NB4 (cell line): ENCODE results near the gene SGPP2.

Experiments used
- DNase-seq: peaks from one replicate; pipeline ENCODE4 v3.0.0; 2010; ENCODE audit warnings: low read depth
- H3K4me3 ChIP-seq: one replicate; pipeline ENCODE4 v1.5.1; 2011; ENCODE audit warnings: mild to moderate bottlenecking, low read depth, low read length, moderate library complexity
- MYC ChIP-seq: IDR thresholded peaks from 2 replicates; pipeline ENCODE4 v1.6.1; 2011; ENCODE audit warnings: low read depth, low read length
- POLR2A ChIP-seq: IDR thresholded peaks from 2 replicates; pipeline ENCODE4 v1.6.1; 2011; ENCODE audit warnings: mild to moderate bottlenecking; ENCODE audit not compliant: insufficient read length; ENCODE audit errors: extremely low read depth
- TF ChIP-seq, protein P1 (sequence below): IDR thresholded peaks from 2 replicates; pipeline ENCODE4 v1.6.1; 2011; ENCODE audit warnings: low read depth, low read length
- TF ChIP-seq, protein P2 (sequence below): IDR thresholded peaks from one replicate; pipeline ENCODE4 v1.5.1; 2012; ENCODE audit warnings: low read depth, low read length

The SGPP2 gene, protein sequence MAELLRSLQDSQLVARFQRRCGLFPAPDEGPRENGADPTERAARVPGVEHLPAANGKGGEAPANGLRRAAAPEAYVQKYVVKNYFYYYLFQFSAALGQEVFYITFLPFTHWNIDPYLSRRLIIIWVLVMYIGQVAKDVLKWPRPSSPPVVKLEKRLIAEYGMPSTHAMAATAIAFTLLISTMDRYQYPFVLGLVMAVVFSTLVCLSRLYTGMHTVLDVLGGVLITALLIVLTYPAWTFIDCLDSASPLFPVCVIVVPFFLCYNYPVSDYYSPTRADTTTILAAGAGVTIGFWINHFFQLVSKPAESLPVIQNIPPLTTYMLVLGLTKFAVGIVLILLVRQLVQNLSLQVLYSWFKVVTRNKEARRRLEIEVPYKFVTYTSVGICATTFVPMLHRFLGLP

DNA sequence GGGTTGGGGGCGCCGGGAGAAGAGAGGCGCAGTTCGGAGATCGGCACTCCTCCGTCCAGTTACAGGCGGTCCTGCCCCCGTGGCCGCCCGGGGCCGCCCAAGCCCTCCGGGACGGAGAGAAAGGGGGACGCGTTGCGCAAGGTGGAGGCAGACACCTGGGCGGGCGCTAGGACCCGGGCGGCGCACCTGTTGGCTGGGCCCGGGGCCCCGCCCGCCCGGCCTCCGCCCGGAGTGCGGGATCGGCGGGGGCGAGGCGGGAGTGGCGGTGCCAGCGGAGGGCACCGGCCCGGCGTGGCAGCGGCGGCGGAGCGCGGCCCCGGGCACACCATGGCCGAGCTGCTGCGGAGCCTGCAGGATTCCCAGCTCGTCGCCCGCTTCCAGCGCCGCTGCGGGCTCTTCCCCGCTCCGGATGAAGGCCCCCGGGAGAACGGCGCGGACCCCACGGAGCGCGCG lies at the start of gene SGPP2:
Gene SGPP2 (plus strand): TSS at position 268 of the 453 bp plus-strand sequence. CDS start 60 bp downstream, at position 328.
- no peak for DNase-seq
- H3K4me3 ChIP-seq = no peak within 1 kb of the TSS
- TF ChIP-seq MYC (no peak), POLR2A (no peak)
- TF ChIP-seq, protein P1, sequence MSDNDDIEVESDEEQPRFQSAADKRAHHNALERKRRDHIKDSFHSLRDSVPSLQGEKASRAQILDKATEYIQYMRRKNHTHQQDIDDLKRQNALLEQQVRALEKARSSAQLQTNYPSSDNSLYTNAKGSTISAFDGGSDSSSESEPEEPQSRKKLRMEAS = no peak
- TF ChIP-seq, protein P2, sequence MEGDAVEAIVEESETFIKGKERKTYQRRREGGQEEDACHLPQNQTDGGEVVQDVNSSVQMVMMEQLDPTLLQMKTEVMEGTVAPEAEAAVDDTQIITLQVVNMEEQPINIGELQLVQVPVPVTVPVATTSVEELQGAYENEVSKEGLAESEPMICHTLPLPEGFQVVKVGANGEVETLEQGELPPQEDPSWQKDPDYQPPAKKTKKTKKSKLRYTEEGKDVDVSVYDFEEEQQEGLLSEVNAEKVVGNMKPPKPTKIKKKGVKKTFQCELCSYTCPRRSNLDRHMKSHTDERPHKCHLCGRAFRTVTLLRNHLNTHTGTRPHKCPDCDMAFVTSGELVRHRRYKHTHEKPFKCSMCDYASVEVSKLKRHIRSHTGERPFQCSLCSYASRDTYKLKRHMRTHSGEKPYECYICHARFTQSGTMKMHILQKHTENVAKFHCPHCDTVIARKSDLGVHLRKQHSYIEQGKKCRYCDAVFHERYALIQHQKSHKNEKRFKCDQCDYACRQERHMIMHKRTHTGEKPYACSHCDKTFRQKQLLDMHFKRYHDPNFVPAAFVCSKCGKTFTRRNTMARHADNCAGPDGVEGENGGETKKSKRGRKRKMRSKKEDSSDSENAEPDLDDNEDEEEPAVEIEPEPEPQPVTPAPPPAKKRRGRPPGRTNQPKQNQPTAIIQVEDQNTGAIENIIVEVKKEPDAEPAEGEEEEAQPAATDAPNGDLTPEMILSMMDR = no peak

DNA sequence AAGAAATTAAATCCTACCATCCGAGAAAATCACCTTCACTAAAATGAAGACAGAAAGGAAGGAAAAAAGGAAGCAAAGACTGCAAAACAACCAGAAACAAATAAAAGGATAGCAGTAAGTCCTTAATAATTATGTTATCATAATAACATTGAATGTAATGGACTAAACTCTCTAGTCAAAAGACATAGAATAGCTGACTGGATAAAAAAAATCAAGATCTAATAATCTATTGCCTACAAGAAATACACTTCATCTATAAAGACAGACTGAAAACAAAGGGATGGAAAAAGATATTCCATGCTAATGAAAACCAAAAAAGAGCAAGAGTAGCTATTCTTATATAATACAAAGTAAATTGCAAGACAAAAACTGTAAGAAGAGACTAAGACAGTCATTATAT lies 48.5 kb upstream of the SGPP2 start:
- DNase-seq = no peak
- TF ChIP-seq MYC = no peak
- H3K4me3 ChIP-seq = no peak overlapping the region

DNA sequence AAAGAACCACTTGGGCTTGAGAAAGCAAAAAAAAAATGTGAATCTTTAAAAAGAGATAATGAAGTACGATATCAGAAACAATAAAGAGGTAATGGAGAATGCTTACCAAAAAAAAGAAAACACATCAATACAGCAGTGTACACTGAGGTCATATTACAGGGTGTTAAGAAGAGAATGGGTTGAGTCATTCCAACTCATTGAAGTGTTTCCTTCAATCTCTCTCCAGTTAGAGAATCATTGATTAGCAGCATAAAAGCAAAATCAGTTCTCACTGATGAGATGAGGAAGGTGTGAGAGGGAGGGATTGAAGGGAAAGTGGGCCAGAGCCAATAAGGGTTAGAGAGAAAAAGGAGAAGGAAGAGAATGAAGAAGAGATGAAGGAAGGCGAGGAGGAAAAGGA lies 43.9 kb upstream of the SGPP2 start:
- no peak for TF ChIP-seq POLR2A
- TF ChIP-seq, protein P1 = no peak
- no peak for TF ChIP-seq MYC
- TF ChIP-seq, protein P2 = no peak
- no peak overlapping the region for H3K4me3 ChIP-seq
- no peak for DNase-seq

DNA sequence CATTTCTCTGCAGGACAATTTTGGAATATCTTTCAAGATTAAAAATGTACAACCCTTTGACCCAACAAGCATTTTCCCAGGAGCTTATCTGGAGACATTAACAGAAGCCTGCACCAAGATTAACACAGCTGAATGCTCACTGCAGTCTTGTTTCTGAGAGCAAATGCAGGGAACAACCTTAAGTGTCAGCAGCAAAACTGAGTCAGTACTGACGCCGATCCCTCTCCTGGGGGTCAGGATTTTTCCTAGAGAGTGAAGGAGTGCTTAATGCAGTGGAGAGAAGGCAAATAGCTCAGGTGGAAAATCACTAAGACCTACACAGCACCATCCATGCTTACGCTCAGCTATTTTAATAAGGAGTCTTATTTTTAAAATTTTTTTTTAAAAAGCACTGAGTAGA lies 42.8 kb upstream of the SGPP2 start:
- TF ChIP-seq, protein P1 = no peak
- TF ChIP-seq, protein P2 = no peak
- TF ChIP-seq MYC (no peak), POLR2A (no peak)
- no peak overlapping the region for H3K4me3 ChIP-seq
- DNase-seq = no peak

DNA sequence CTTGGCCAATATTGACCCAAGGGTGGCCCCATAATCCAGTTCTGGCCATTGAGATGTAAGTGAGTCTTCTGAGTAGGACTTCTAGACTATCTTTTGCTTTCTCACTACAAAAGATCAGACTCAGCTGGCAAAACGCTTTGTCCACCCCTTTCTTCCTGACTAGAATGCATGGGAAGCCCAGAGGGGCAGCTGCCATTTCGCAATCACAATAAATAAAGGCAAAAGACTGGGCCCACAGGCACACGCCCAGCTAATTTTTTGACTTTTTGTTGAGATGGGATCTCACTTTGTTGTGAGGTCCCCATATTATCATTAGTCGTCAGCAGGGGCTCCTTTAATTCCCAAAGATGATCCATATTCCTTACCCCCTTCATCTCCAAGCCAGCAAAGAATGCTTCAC lies 41.1 kb upstream of the SGPP2 start:
- no peak overlapping the region for H3K4me3 ChIP-seq
- TF ChIP-seq, protein P2 = no peak
- TF ChIP-seq MYC (no peak), POLR2A (no peak)
- TF ChIP-seq, protein P1 = no peak
- DNase-seq = no peak

DNA sequence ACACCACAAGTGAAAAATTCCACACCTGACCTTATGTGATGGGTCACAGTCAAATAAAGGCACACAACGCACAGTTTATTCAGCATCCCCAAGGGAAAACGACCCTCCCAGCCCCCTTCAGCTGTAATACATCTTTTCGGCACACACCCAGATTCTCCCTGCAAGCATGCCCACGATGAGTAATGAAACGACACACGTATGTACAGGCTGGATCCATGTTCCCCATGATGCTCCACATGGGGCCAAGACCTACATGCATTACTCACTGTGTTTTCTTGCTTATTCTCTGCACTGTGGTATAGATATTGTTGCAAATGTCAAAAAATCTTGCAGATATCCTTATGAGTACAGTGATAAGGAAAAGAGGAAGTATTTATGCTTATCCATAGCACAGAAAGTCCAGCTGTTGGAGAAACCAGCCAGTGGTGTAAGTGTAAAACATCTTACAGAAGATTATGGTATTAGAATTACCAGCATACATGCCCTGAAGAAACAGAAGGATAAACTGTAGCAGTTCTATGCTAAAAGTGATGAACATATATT lies 32.5 kb upstream of the SGPP2 start:
- no peak overlapping the region for H3K4me3 ChIP-seq
- DNase-seq = peak; percentile 51
- TF ChIP-seq, protein P1 = no peak
- TF ChIP-seq, protein P2 = no peak
- TF ChIP-seq POLR2A (no peak), MYC (no peak)
